Activated CD4-positive, alpha-beta T cell treated with anti-CD3 and anti-CD28 coated beads, Interleukin-2, amount 50 U/mL, for 24 hours (primary cell): ENCODE results near the gene ZC3H12C.

Experiments
- DNase-seq, 2 donors: peaks; one replicate each; pipeline ENCODE4 v3.0.0-alpha.2; 2020; ENCODE audit warnings: low read depth in 1 of 2, low spot score in 1 of 2

Gene ZC3H12C

GRCh38 chr11:110147962-110148709 is 54.9 kb downstream of the ZC3H12C start:
- DNase-seq, result no peak

- DNase-seq, result no peak
Measured at GRCh38 chr11:110148775-110149744, 55.9 kb downstream of the ZC3H12C start.

- no peak for DNase-seq
Measured at GRCh38 chr11:110152199-110152598, 59.0 kb downstream of the ZC3H12C start.

- no peak for DNase-seq
Measured at GRCh38 chr11:110153474-110153873, 60.3 kb downstream of the ZC3H12C start.

GRCh38 chr11:110156503-110156902 is 63.3 kb downstream of the ZC3H12C start:
- no peak for DNase-seq

GRCh38 chr11:110158317-110159200 is 65.4 kb downstream of the ZC3H12C start:
- DNase-seq, result no peak

- DNase-seq, result no peak
Measured at GRCh38 chr11:110159476-110159875, 66.3 kb downstream of the ZC3H12C start.

GRCh38 chr11:110160016-110160415 is 66.8 kb downstream of the ZC3H12C start:
- no peak for DNase-seq

- DNase-seq, result no peak
Measured at GRCh38 chr11:110160437-110160836, 67.2 kb downstream of the ZC3H12C start.

GRCh38 chr11:110161061-110161460 is 67.9 kb downstream of the ZC3H12C start:
- no peak for DNase-seq

- no peak for DNase-seq
Measured at GRCh38 chr11:110162216-110162615, 69.0 kb downstream of the ZC3H12C start.

DNA sequence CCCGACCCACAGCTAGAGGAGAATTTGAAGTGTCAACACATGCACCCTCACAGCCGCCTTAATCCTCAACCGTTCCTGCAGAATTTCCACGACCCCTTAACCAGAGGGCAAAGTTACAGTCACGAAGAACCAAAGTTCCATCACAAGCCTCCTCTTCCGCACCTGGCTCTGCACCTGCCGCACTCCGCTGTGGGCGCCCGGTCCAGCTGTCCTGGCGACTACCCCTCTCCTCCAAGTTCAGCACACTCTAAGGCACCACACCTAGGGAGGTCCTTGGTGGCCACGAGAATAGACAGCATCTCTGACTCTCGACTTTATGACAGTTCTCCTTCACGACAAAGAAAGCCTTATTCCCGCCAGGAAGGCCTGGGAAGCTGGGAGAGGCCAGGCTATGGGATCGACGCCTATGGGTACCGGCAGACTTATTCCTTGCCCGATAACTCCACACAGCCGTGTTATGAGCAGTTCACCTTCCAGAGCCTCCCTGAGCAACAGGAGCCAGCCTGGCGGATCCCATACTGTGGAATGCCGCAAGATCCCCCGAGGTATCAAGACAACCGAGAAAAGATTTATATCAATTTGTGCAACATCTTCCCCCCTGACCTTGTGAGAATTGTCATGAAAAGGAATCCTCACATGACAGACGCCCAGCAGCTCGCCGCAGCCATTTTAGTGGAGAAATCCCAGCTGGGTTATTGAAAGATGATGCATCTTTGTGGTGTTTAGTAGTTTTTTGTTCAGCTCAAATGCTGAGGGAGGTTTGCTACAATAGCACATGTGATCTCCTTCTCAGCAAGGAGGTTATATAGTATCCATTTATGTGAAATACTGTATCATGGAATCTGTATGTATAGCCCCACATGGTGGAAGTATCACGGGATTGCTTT is 72.1 kb downstream of the ZC3H12C start:
- no peak for DNase-seq

DNA sequence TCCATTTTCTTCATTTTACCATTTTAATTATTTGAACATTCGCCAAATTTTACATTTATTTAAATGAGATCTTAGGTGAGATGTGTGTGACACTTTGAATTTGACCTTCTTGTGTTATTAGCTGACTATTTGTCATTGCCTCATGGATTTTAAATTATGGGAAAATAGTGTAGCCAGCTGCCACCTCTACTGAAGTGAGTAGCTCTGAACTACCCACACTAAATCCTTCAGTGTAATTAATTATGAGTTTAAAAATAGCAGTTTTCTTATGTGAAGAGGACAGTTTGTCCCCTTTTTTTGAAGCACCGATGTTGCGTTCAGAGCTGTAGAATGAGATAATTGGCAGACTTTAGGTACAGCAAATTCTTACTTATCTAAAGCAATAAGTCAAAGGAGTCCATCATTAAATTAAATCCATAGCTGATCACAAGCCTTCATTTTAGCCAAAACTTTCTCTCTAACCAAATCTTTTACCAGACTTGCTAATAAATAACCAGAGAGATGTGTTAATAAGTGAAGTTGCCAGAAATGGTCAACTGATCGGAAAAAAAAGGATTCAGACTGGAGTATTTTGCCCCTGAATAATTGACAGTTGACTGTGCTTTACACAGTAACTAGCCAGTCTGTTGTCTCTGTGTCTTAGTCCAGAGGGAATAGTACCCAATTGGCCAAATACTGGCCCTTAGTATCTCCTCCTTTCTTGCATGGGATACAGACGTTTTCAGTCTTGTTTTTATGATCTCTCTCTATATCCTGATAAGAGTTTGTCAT is 75.0 kb downstream of the ZC3H12C start:
- DNase-seq, result no peak

- no peak for DNase-seq
Measured at GRCh38 chr11:110169738-110170137, 76.5 kb downstream of the ZC3H12C start.

GRCh38 chr11:110172468-110173065 is 79.4 kb downstream of the ZC3H12C start:
- DNase-seq, result no peak

GRCh38 chr11:110173811-110174644 is 80.8 kb downstream of the ZC3H12C start:
- peak; percentile 7 to 34 for DNase-seq

- DNase-seq, result no peak
Measured at GRCh38 chr11:110174645-110175310, 81.6 kb downstream of the ZC3H12C start.
